Measurements from ENCODE around the gene SEMA6A. TPM values are rescaled to one million over a fixed set of nuclear protein-coding genes. Genes with fewer than 3 reads are reported as not detected.
A peak's percentile ranks its signal among the peaks of the same experiment; 100 is the strongest.

SEMA6A gene
- total RNA-seq, 1 donor from 2014 or later: 84.2 TPM

- no peak for TF ChIP-seq CTCF (conservative IDR thresholded peaks at IDR 0.05)
- H3K4me1 Mint-ChIP-seq (ENCODE audit: unreplicated experiment): peaks cover 60% of the 10 kb centered on the region
These were observed 76.0 kb downstream of the SEMA6A start for GRCh38 chr5:116498503-116499048.

GRCh38 chr5:116497631-116498030, 77.0 kb downstream of the SEMA6A start:
- peaks cover 58% of the 10 kb centered on the region for H3K36me3 Mint-ChIP-seq
- no peak overlapping the region for H3K27ac Mint-ChIP-seq
- no peaks in the 10 kb centered on the region for H3K9me3 Mint-ChIP-seq
- DNase-seq (ENCODE audit: extremely low spot score, unreplicated experiment): no peak
- no peaks in the 10 kb centered on the region for H3K27me3 Mint-ChIP-seq
- peak overlapping the region; percentile 11 for H3K4me3 Mint-ChIP-seq
- H3K4me1 Mint-ChIP-seq (ENCODE audit: unreplicated experiment): peaks cover 56% of the 10 kb centered on the region
- no peak for TF ChIP-seq CTCF (conservative IDR thresholded peaks at IDR 0.05)

More at GRCh38 chr5:116498503-116499048, 76.0 kb downstream of the SEMA6A start:
- Mint-ChIP-seq H3K4me3 (no peak overlapping the region), H3K36me3 (peaks cover 58% of the 10 kb centered on the region), H3K27ac (no peak overlapping the region), H3K9me3 (no peaks in the 10 kb centered on the region), H3K27me3 (no peaks in the 10 kb centered on the region)
- DNase-seq (ENCODE audit: extremely low spot score, unreplicated experiment): no peak

GRCh38 chr5:116495786-116496357, 78.8 kb downstream of the SEMA6A start:
- H3K4me3 Mint-ChIP-seq: no peak overlapping the region
- H3K36me3 Mint-ChIP-seq: peaks cover 57% of the 10 kb centered on the region
- H3K27ac Mint-ChIP-seq: no peak overlapping the region
- H3K4me1 Mint-ChIP-seq (ENCODE audit: unreplicated experiment): peaks cover 56% of the 10 kb centered on the region
- no peak for DNase-seq (ENCODE audit: extremely low spot score, unreplicated experiment)
- no peaks in the 10 kb centered on the region for H3K9me3 Mint-ChIP-seq
- H3K27me3 Mint-ChIP-seq: no peaks in the 10 kb centered on the region
- no peak for TF ChIP-seq CTCF (conservative IDR thresholded peaks at IDR 0.05)

GRCh38 chr5:116494784-116495450, 79.7 kb downstream of the SEMA6A start:
- peaks cover 60% of the 10 kb centered on the region for H3K36me3 Mint-ChIP-seq
- TF ChIP-seq CTCF (conservative IDR thresholded peaks at IDR 0.05): no peak
- no peaks in the 10 kb centered on the region for H3K27me3 Mint-ChIP-seq
- DNase-seq (ENCODE audit: extremely low spot score, unreplicated experiment): no peak
- no peak overlapping the region for H3K27ac Mint-ChIP-seq
- H3K4me1 Mint-ChIP-seq (ENCODE audit: unreplicated experiment): peaks cover 56% of the 10 kb centered on the region
- no peak overlapping the region for H3K4me3 Mint-ChIP-seq
- no peaks in the 10 kb centered on the region for H3K9me3 Mint-ChIP-seq

- no peak for DNase-seq (ENCODE audit: extremely low spot score, unreplicated experiment)
- peaks cover 74% of the 10 kb centered on the region for H3K36me3 Mint-ChIP-seq
- H3K27ac Mint-ChIP-seq: peak overlapping the region; percentile 61
- peaks cover 53% of the 10 kb centered on the region for H3K4me1 Mint-ChIP-seq (ENCODE audit: unreplicated experiment)
- H3K4me3 Mint-ChIP-seq: no peak overlapping the region
- no peak for TF ChIP-seq CTCF (conservative IDR thresholded peaks at IDR 0.05)
- no peaks in the 10 kb centered on the region for H3K27me3 Mint-ChIP-seq
- H3K9me3 Mint-ChIP-seq: no peaks in the 10 kb centered on the region
These were observed 81.8 kb downstream of the SEMA6A start for GRCh38 chr5:116492776-116493175.

Data from type B pancreatic cell (in vitro differentiated cells).